H1 (cell line): ENCODE measurements around the gene IFI16.

Experiments used
- EZH2 ChIP-seq: fragments of 200-600 bp; sonication (generic); IDR thresholded peaks from 2 replicates; pipeline ENCODE4 v1.7.1; 2012; ENCODE audit warnings: low read depth, mild to moderate bottlenecking, moderate library complexity, low read length, inconsistent platforms; ENCODE audit not compliant: severe bottlenecking
- POU5F1 ChIP-seq: IDR thresholded peaks from 2 replicates; pipeline ENCODE4 v1.6.1; 2011; ENCODE audit warnings: low read depth, mild to moderate bottlenecking, low read length, moderate library complexity
- SIX5 ChIP-seq: IDR thresholded peaks from 2 replicates; pipeline ENCODE4 v1.6.1; 2011; ENCODE audit warnings: mild to moderate bottlenecking, low read depth, low read length
- SP1 ChIP-seq: IDR thresholded peaks from 2 replicates; pipeline ENCODE4 v1.6.1; 2011; ENCODE audit warnings: low read depth, low read length
- SP4 ChIP-seq: IDR thresholded peaks from 2 replicates; pipeline ENCODE4 v1.6.1; 2012; ENCODE audit warnings: low read length, inconsistent platforms
- SRF ChIP-seq: IDR thresholded peaks from 2 replicates; pipeline ENCODE4 v1.6.1; 2011; ENCODE audit warnings: mild to moderate bottlenecking, low read depth, low read length, moderate library complexity
- ZNF274 ChIP-seq: IDR thresholded peaks from 2 replicates; pipeline ENCODE4 v1.7.0; 2012; ENCODE audit warnings: low read length, borderline replicate concordance; ENCODE audit errors: extremely low read depth
- TF ChIP-seq, protein P1 (sequence below), 3 experiments: IDR thresholded peaks; 1 replicate in 2 of 3; 2 replicates in 1 of 3; pipeline versions ENCODE4 v1.5.1 to v1.6.1; 2011; ENCODE audit warnings: low read length in 3 of 3, mild to moderate bottlenecking in 3 of 3, inconsistent platforms in 2 of 3, low read depth in 1 of 3, moderate library complexity in 1 of 3; ENCODE audit not compliant: insufficient read depth in 1 of 3; ENCODE audit errors: control extremely low read depth in 1 of 3

DNA sequence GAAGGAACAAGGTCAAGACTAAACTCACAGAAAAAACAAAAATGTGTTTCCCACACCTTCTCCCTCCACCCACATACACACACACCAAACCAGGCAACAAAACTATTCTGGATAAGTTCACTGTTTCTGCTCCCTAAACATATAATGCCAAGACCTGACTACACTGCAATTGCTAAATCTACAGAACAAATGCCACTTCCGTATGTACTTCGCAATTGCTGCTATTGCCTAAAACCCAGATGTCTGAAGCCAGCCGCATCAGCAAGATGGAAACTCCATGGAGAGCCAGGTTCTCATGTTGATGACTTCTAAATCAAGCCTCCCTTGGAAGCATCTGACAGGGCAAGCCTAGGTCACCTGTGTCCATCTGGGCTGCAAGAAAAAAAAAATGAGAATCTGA lies 75.2 kb downstream of the IFI16 start:
- TF ChIP-seq, protein P1, sequence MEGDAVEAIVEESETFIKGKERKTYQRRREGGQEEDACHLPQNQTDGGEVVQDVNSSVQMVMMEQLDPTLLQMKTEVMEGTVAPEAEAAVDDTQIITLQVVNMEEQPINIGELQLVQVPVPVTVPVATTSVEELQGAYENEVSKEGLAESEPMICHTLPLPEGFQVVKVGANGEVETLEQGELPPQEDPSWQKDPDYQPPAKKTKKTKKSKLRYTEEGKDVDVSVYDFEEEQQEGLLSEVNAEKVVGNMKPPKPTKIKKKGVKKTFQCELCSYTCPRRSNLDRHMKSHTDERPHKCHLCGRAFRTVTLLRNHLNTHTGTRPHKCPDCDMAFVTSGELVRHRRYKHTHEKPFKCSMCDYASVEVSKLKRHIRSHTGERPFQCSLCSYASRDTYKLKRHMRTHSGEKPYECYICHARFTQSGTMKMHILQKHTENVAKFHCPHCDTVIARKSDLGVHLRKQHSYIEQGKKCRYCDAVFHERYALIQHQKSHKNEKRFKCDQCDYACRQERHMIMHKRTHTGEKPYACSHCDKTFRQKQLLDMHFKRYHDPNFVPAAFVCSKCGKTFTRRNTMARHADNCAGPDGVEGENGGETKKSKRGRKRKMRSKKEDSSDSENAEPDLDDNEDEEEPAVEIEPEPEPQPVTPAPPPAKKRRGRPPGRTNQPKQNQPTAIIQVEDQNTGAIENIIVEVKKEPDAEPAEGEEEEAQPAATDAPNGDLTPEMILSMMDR (IDR thresholded peaks at IDR 0.05; ENCODE audit: control extremely low read depth in 1 of 3, insufficient read depth in 1 of 3, low read depth in 1 of 3, low read length in 3 of 3): no peak
- no peak for TF ChIP-seq EZH2
- no peak for TF ChIP-seq POU5F1
- no peak for TF ChIP-seq SRF
- no peak for TF ChIP-seq ZNF274
- no peak for TF ChIP-seq SIX5
- TF ChIP-seq SP4: no peak
- TF ChIP-seq SP1: no peak
